IPS DF 6.9 (cell line): ENCODE data around the gene YKT6.
"Not testable (repeated sequence)": the region's sequence is repeated elsewhere in the genome, so short reads cannot be mapped to it uniquely, and the experiment has no call there.

Experiments used
- DNase-seq: peaks from one replicate; pipeline ENCODE4 v3.0.0-alpha.2; 2013; ENCODE audit warnings: low read depth, low spot score
- H3K27ac ChIP-seq: one replicate; pipeline ENCODE4 v1.5.1; 2013; ENCODE audit warnings: low read length, control low read depth
- H3K27me3 ChIP-seq: 2 replicates; pipeline ENCODE4 v1.6.1; 2013; ENCODE audit warnings: mild to moderate bottlenecking, low read length; ENCODE audit not compliant: control insufficient read depth, insufficient read depth
- H3K36me3 ChIP-seq: 2 replicates; pipeline ENCODE4 v1.6.1; 2013; ENCODE audit warnings: low read length; ENCODE audit not compliant: control insufficient read depth, insufficient read depth
- H3K4me1 ChIP-seq: 2 replicates; pipeline ENCODE4 v1.6.1; 2013; ENCODE audit warnings: low read length; ENCODE audit not compliant: control insufficient read depth, insufficient read depth
- H3K4me3 ChIP-seq: 2 replicates; pipeline ENCODE4 v1.5.1; 2013; ENCODE audit warnings: mild to moderate bottlenecking, low read length
- H3K9me3 ChIP-seq: 2 replicates; pipeline ENCODE4 v1.6.1; 2013; ENCODE audit warnings: low read length, inconsistent platforms; ENCODE audit not compliant: control insufficient read depth, insufficient read depth
- WGBS: extraction: QIAGEN DNeasy Blood & Tissue Kit; methylation state at CpG from one replicate; pipeline ENCODE4 v1.1.7; 2013; ENCODE audit warnings: mixed read lengths, missing lambda C conversion rate; ENCODE audit not compliant: insufficient read length, insufficient coverage; 5-methylcytosine and 5-hydroxymethylcytosine counted together

The YKT6 gene

GRCh38 chr7:44194069-44194468 is 6.7 kb upstream of the YKT6 start:
- WGBS: no CpG with 5 or more reads among the region's 2 CpGs
- DNase-seq: no peak
- no peaks in the 10 kb centered on the region for H3K36me3 ChIP-seq

GRCh38 chr7:44194562-44195145 is 6.1 kb upstream of the YKT6 start:
- WGBS: no CpG with 5 or more reads among the region's 3 CpGs

More at GRCh38 chr7:44194069-44194468, 6.7 kb upstream of the YKT6 start:
- H3K27me3 ChIP-seq: no peaks in the 10 kb centered on the region; the same call in 1 of the 2 replicates
- no peak overlapping the region for H3K4me3 ChIP-seq
- no peaks in the 10 kb centered on the region for H3K9me3 ChIP-seq
- H3K27ac ChIP-seq: no peak overlapping the region
- H3K4me1 ChIP-seq: peaks cover under 1% of the 10 kb centered on the region; the same call in 1 of the 2 replicates

GRCh38 chr7:44195889-44196288 is 4.9 kb upstream of the YKT6 start:
- no peak for DNase-seq
- H3K27ac ChIP-seq: no peak overlapping the region
- H3K9me3 ChIP-seq: no peaks in the 10 kb centered on the region
- no peaks in the 10 kb centered on the region; the same call in 1 of the 2 replicates for H3K27me3 ChIP-seq
- H3K36me3 ChIP-seq: no peaks in the 10 kb centered on the region
- WGBS: no CpG with 5 or more reads among the region's 1 CpG
- H3K4me1 ChIP-seq: no peaks in the 10 kb centered on the region
- no peak overlapping the region for H3K4me3 ChIP-seq

More at GRCh38 chr7:44194562-44195145, 6.1 kb upstream of the YKT6 start:
- H3K27ac ChIP-seq: no peak overlapping the region
- H3K36me3 ChIP-seq: no peaks in the 10 kb centered on the region
- no peaks in the 10 kb centered on the region for H3K9me3 ChIP-seq
- H3K4me3 ChIP-seq: no peak overlapping the region
- DNase-seq: no peak
- H3K4me1 ChIP-seq: no peaks in the 10 kb centered on the region
- no peaks in the 10 kb centered on the region; the same call in 1 of the 2 replicates for H3K27me3 ChIP-seq

- WGBS: no CpG with 5 or more reads among the region's 3 CpGs
- DNase-seq: no peak
These were observed 4.3 kb upstream of the YKT6 start for GRCh38 chr7:44196450-44196872.

GRCh38 chr7:44197474-44197873 is 3.3 kb upstream of the YKT6 start:
- H3K27me3 ChIP-seq: no peaks in the 10 kb centered on the region; the same call in 1 of the 2 replicates
- no peak overlapping the region for H3K4me3 ChIP-seq
- 100% methylated on average over 3 of the region's 7 CpGs for WGBS
- no peak overlapping the region for H3K27ac ChIP-seq
- H3K9me3 ChIP-seq: no peaks in the 10 kb centered on the region
- DNase-seq: no peak
- H3K36me3 ChIP-seq: no peaks in the 10 kb centered on the region
- H3K4me1 ChIP-seq: no peaks in the 10 kb centered on the region

More at GRCh38 chr7:44196450-44196872, 4.3 kb upstream of the YKT6 start:
- Histone ChIP-seq H3K27ac (no peak overlapping the region), H3K4me3 (no peak overlapping the region), H3K27me3 (no peaks in the 10 kb centered on the region; the same call in 1 of the 2 replicates), H3K36me3 (no peaks in the 10 kb centered on the region), H3K9me3 (no peaks in the 10 kb centered on the region), H3K4me1 (no peaks in the 10 kb centered on the region)

- WGBS: no CpG with 5 or more reads among the region's 3 CpGs
- not testable (repeated sequence) for H3K4me1 ChIP-seq, H3K36me3 ChIP-seq, H3K27me3 ChIP-seq, H3K4me3 ChIP-seq, DNase-seq, H3K9me3 ChIP-seq, H3K27ac ChIP-seq
These were observed 615 bp upstream of the YKT6 start for GRCh38 chr7:44200163-44200562.

- DNase-seq: no peak
- no peaks in the 10 kb centered on the region for H3K9me3 ChIP-seq
- H3K4me3 ChIP-seq: peak overlapping the region; percentile 67; the same call in 1 of the 2 replicates
- H3K36me3 ChIP-seq: peaks cover 5% of the 10 kb centered on the region; the same call in 1 of the 2 replicates
- H3K4me1 ChIP-seq: no peaks in the 10 kb centered on the region
- H3K27me3 ChIP-seq: no peaks in the 10 kb centered on the region; the same call in 1 of the 2 replicates
- H3K27ac ChIP-seq: no peak overlapping the region
- WGBS: no CpG with 5 or more reads among the region's 8 CpGs
These were observed 1.0 kb downstream of the YKT6 start for GRCh38 chr7:44201813-44202212.

- no peaks in the 10 kb centered on the region for H3K9me3 ChIP-seq
- no CpG with 5 or more reads among the region's 5 CpGs for WGBS
- H3K4me3 ChIP-seq: no peak overlapping the region
- H3K4me1 ChIP-seq: no peaks in the 10 kb centered on the region
- no peak for DNase-seq
- H3K27me3 ChIP-seq: no peaks in the 10 kb centered on the region
- H3K27ac ChIP-seq: no peak overlapping the region
- H3K36me3 ChIP-seq: peaks cover 24% of the 10 kb centered on the region
These were observed 5.2 kb downstream of the YKT6 start for GRCh38 chr7:44206008-44206407.

- H3K4me1 ChIP-seq: no peaks in the 10 kb centered on the region
- no peak overlapping the region for H3K27ac ChIP-seq
- H3K27me3 ChIP-seq: no peaks in the 10 kb centered on the region
- no peak overlapping the region for H3K4me3 ChIP-seq
- peaks cover 33% of the 10 kb centered on the region for H3K36me3 ChIP-seq
- no CpG with 5 or more reads among the region's 7 CpGs for WGBS
- no peak for DNase-seq
- no peaks in the 10 kb centered on the region for H3K9me3 ChIP-seq
These were observed 7.3 kb downstream of the YKT6 start for GRCh38 chr7:44208085-44208484.

GRCh38 chr7:44210107-44210506 is 9.3 kb downstream of the YKT6 start:
- H3K27ac ChIP-seq: no peak overlapping the region
- H3K4me1 ChIP-seq: peaks cover 2% of the 10 kb centered on the region; the same call in 1 of the 2 replicates
- H3K27me3 ChIP-seq: no peaks in the 10 kb centered on the region
- no peak for DNase-seq
- peaks cover 29% of the 10 kb centered on the region for H3K36me3 ChIP-seq
- no peak overlapping the region for H3K4me3 ChIP-seq
- H3K9me3 ChIP-seq: no peaks in the 10 kb centered on the region
- WGBS: no CpG with 5 or more reads among the region's 5 CpGs
